Measurements from ENCODE around the gene C12orf54.

DNA sequence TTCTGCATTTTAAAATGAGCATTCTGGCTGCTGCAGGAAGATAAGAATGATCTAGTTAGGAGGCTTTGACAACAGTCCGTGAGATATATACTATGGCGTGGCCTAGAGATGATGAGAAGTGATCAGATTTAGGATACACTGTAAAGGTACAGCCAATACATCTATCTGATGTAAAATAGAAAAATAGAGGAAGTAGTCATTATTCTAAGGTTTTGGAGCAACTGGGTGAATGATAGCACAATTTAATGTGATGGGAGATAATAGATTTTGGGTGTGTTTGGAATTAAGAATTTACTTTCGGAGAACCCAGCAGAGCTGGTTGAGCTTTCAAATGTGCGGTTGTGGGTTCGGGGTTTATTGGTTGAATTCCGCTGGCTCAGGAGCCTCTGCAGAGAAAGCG lies 10.0 kb upstream of the C12orf54 start, which contains the start of gene ANP32D:
- TF ChIP-seq CTCF (IDR thresholded peaks at IDR 0.05): no peak
- TF ChIP-seq POLR2A (IDR thresholded peaks at IDR 0.05): no peak
